HepG2 (cell line): Measurements from ENCODE around the gene TVP23A. TPM values are rescaled to one million over a fixed set of nuclear protein-coding genes. Genes with fewer than 3 reads are reported as not detected.

Experiments
- ATAC-seq: fragments of 200-7000 bp; cut with Tn5 transposase; 3 replicates; pipeline ENCODE4 v1.9.1; 2020; ENCODE audit warnings: mild to moderate bottlenecking, moderate library complexity
- Bru-seq: library from RNA; stranded (reverse); fragments of 400-500 nt; gene quantifications from one replicate; lab custom pipeline; 2021; lab: Mats Ljungman, UMichigan
- BruChase-seq, 2 experiments: library from RNA; stranded (reverse); fragments of 400-500 nt; gene quantifications; one replicate each; lab custom pipeline; 2021; lab: Mats Ljungman, UMichigan
- BruUV-seq: library from RNA; stranded (reverse); fragments of 400-500 nt; replicated peaks from 2 replicates; lab custom pipeline; 2021; lab: Mats Ljungman, UMichigan
- CTCF ChIA-PET: fragments of 300-600 bp; formaldehyde crosslinking; extraction: SDS; loops from one replicate; lab custom pipeline; 2021; ENCODE audit warnings: low total read pairs, inconsistent platforms, low intra/inter-chr PET ratio; lab: Yijun Ruan, JAX
- POLR2A ChIA-PET: fragments of 350-600 bp; sonication (Branson Sonifier 250); formaldehyde crosslinking; loops from one replicate; lab custom pipeline; 2020; ENCODE audit warnings: antibody characterized with exemption, inconsistent platforms; lab: Yijun Ruan, JAX
- DNase-seq: peaks from one replicate; pipeline ENCODE4 v3.0.0-alpha.2; 2015; ENCODE audit warnings: low spot score
- FAIRE-seq: peaks from 3 replicates; lab custom pipeline; 2011; peaks lifted over from hg19 to GRCh38; lab: Jason Lieb, UNC
- H2AFZ ChIP-seq: one replicate; pipeline ENCODE4 v1.6.1; 2011; ENCODE audit warnings: low read length, inconsistent platforms
- H3K27ac ChIP-seq: fragments of 300-600 bp; 3 replicates; pipeline ENCODE4 v1.8.0; 2011; ENCODE audit warnings: mixed run types, mild to moderate bottlenecking, mixed read lengths, low read length, inconsistent platforms; ENCODE audit not compliant: insufficient read depth; ENCODE audit errors: extremely low read length
- H3K27me3 ChIP-seq, 2 experiments: fragments of 200-600 bp in 1 of 2; 2 replicates in 1 of 2; 3 replicates in 1 of 2; pipeline versions ENCODE4 v1.6.0 to v1.8.0; 2011; ENCODE audit warnings: low read length in 2 of 2, mild to moderate bottlenecking in 2 of 2, moderate library complexity in 2 of 2, inconsistent platforms in 1 of 2; ENCODE audit not compliant: insufficient read depth in 2 of 2, control insufficient read depth in 1 of 2
- H3K36me3 ChIP-seq, 2 experiments: fragments of 200-600 bp in 1 of 2; replicated peaks in 1 of 2; 2 replicates in 1 of 2; 3 replicates in 1 of 2; pipeline versions ENCODE4 v1.5.1 to v1.8.0; 2011; ENCODE audit warnings: low read length in 2 of 2, inconsistent platforms in 1 of 2; ENCODE audit not compliant: insufficient read depth in 2 of 2, control insufficient read depth in 1 of 2
- H3K4me1 ChIP-seq: 2 replicates; pipeline ENCODE4 v1.5.1; 2012; ENCODE audit warnings: low read length, inconsistent platforms; ENCODE audit not compliant: insufficient read depth
- H3K4me2 ChIP-seq: 2 replicates; pipeline ENCODE4 v1.6.0; 2011; ENCODE audit warnings: low read depth, low read length, inconsistent platforms
- H3K4me3 ChIP-seq, 3 experiments: fragments of 200-600 bp in 1 of 3; sonication (generic), shearing (Covaris generic) in 1 of 3; replicated peaks in 1 of 3; 2 replicates each; pipeline ENCODE4 v1.5.1; 2011 to 2016; ENCODE audit warnings: low read length in 3 of 3, inconsistent platforms in 2 of 3, low read depth in 2 of 3, mild to moderate bottlenecking in 2 of 3, control low read depth in 1 of 3, mixed read lengths in 1 of 3; ENCODE audit not compliant: insufficient read depth in 1 of 3
- H3K79me2 ChIP-seq: one replicate; pipeline ENCODE4 v1.6.1; 2011; ENCODE audit warnings: low read length, inconsistent platforms; ENCODE audit not compliant: insufficient read depth
- H3K9ac ChIP-seq: 2 replicates; pipeline ENCODE4 v1.6.0; 2011; ENCODE audit warnings: mild to moderate bottlenecking, low read depth, low read length, inconsistent platforms; ENCODE audit not compliant: insufficient read depth
- H3K9me3 ChIP-seq: 2 replicates; pipeline ENCODE4 v1.5.1; 2012; ENCODE audit warnings: mild to moderate bottlenecking, low read length
- H4K20me1 ChIP-seq: 2 replicates; pipeline ENCODE4 v1.6.0; 2011; ENCODE audit warnings: inconsistent platforms, mild to moderate bottlenecking, low read length, moderate library complexity; ENCODE audit not compliant: insufficient read depth
- DNMT1 ChIP-seq: sonication (generic); formaldehyde crosslinking; IDR thresholded peaks from 2 replicates; pipeline ENCODE4 v1.5.1; 2020; ENCODE audit warnings: mild to moderate bottlenecking, missing genetic modification reagents
- HNF4A ChIP-seq: sonication (generic); formaldehyde crosslinking; IDR thresholded peaks from 2 replicates; pipeline ENCODE4 v1.4.0; 2020; ENCODE audit warnings: missing genetic modification reagents
- PCBP1 ChIP-seq: fragments of 200-400 bp; formaldehyde crosslinking; IDR thresholded peaks from 2 replicates; pipeline ENCODE4 v1.6.1; 2017; ENCODE audit warnings: mild to moderate bottlenecking, low read depth, low read length, borderline replicate concordance
- ZNF484 ChIP-seq: sonication (generic); formaldehyde crosslinking; IDR thresholded peaks from 2 replicates; pipeline ENCODE4 v1.5.1; 2020; ENCODE audit warnings: mild to moderate bottlenecking, low read depth, missing genetic modification reagents, borderline replicate concordance
- WGBS: methylation state at CpG from one replicate; pipeline ENCODE4 v1.1.6; 2017; ENCODE audit warnings: low lambda C conversion rate; 5-methylcytosine and 5-hydroxymethylcytosine counted together
- in situ Hi-C: cut with HindIII; loops from 2 replicates; pipeline ENCODE4 v1.10.0; 2017; ENCODE audit warnings: low pct_unique_long_range_greater_than_20kb; ENCODE audit not compliant: extremely low pct_ligation_motif_present
- intact Hi-C: fragments of 100-400 bp; cut with micrococcal nuclease; formaldehyde crosslinking; loops from one replicate; pipeline ENCODE4 v1.10.0; 2022; ENCODE audit not compliant: unreplicated experiment
- long read RNA-seq, 2 experiments: library from RNA in 1 of 2; library from polyadenylated mRNA in 1 of 2; stranded (forward) in 1 of 2; unstranded in 1 of 2; transcript quantifications; one replicate each; pipeline ENCODE4 v2.0.0, GENCODE V29; 2019 to 2022
- polyA minus RNA-seq, 3 experiments: library from RNA; depleted of rRNA, polyadenylated mRNA; stranded (reverse); fragments of >200 nt; gene quantifications; 2 replicates each; pipeline ENCODE4 v1.2.3, GENCODE V29; 2011; ENCODE audit warnings: low replicate concordance in 1 of 3
- polyA plus RNA-seq, 8 experiments: library from polyadenylated mRNA; depleted of rRNA in 3 of 8; stranded (reverse) in 7 of 8; unstranded in 1 of 8; fragments of >200 nt; fragmentation: Illumina TruSeq in 4 of 8; extraction: Trizol in 4 of 8; gene quantifications; 2 replicates each; pipeline versions ENCODE4 v1.2.1 to v1.2.3, GENCODE V29; 2011 to 2016; ENCODE audit warnings: low read depth in 4 of 8, missing spikeins in 1 of 8, mixed read lengths in 1 of 8; ENCODE audit not compliant: insufficient read depth in 1 of 8
- total RNA-seq, 5 experiments: library from RNA; depleted of rRNA; stranded (reverse); fragments of >200 nt; fragmentation: Illumina TruSeq; extraction: Trizol; gene quantifications; 2 replicates each; pipeline ENCODE4 v1.2.3, GENCODE V29; 2016; ENCODE audit warnings: low read depth in 1 of 5

Gene TVP23A
- total RNA-seq (2016; rRNA removed; fragmentation: Illumina TruSeq; extraction: Trizol) (not detected in 2 replicates), polyA plus RNA-seq (2011; rRNA removed) (0.01 TPM in 1 of 2 replicates, not detected in the other), polyA minus RNA-seq (2011; rRNA and poly(A)+ RNA removed; ENCODE audit: low replicate concordance) (not detected in 2 replicates), Bru-seq, nascent RNA (percentile 4 among the genes with signal in this experiment), BruChase-seq, experiment 1, labeled RNA remaining after a 6-hour chase (percentile 2 among the genes with signal in this experiment), BruChase-seq, experiment 2, labeled RNA remaining after a 2-hour chase (not detected)
- total RNA-seq (2016; cell fraction: cytosol; rRNA removed; fragmentation: Illumina TruSeq; extraction: Trizol; ENCODE audit: low read depth): not detected in 2 replicates
- total RNA-seq (2016; cell fraction: insoluble cytoplasmic fraction; rRNA removed; fragmentation: Illumina TruSeq; extraction: Trizol): 0.17 TPM in 1 of 2 replicates, not detected in the other
- not detected in 2 replicates for total RNA-seq (2016; cell fraction: membrane; rRNA removed; fragmentation: Illumina TruSeq; extraction: Trizol)
- not detected in 2 replicates for total RNA-seq (2016; cell fraction: nucleus; rRNA removed; fragmentation: Illumina TruSeq; extraction: Trizol)
- polyA plus RNA-seq (2011; cell fraction: cytosol; rRNA removed): not detected in 2 replicates
- polyA plus RNA-seq (2011; cell fraction: nucleus; rRNA removed): not detected in 2 replicates
- 0.64 TPM in 2 replicates for polyA plus RNA-seq (2012)
- not detected in 2 replicates for polyA plus RNA-seq (2016; cell fraction: cytosol; fragmentation: Illumina TruSeq; extraction: Trizol; ENCODE audit: low read depth)
- polyA plus RNA-seq (2016; cell fraction: insoluble cytoplasmic fraction; fragmentation: Illumina TruSeq; extraction: Trizol; ENCODE audit: low read depth): not detected in 2 replicates
- polyA plus RNA-seq (2016; cell fraction: membrane; fragmentation: Illumina TruSeq; extraction: Trizol; ENCODE audit: low read depth): not detected in 2 replicates
- polyA plus RNA-seq (2016; cell fraction: nucleus; fragmentation: Illumina TruSeq; extraction: Trizol; ENCODE audit: insufficient read depth, low read depth): not detected in 2 replicates
- not detected in 2 replicates for polyA minus RNA-seq (2011; cell fraction: cytosol; rRNA and poly(A)+ RNA removed)
- polyA minus RNA-seq (2011; cell fraction: nucleus; rRNA and poly(A)+ RNA removed): not detected in 2 replicates
- long read RNA-seq, experiment 1: 0 reads
- long read RNA-seq, experiment 2: 0 reads

DNA sequence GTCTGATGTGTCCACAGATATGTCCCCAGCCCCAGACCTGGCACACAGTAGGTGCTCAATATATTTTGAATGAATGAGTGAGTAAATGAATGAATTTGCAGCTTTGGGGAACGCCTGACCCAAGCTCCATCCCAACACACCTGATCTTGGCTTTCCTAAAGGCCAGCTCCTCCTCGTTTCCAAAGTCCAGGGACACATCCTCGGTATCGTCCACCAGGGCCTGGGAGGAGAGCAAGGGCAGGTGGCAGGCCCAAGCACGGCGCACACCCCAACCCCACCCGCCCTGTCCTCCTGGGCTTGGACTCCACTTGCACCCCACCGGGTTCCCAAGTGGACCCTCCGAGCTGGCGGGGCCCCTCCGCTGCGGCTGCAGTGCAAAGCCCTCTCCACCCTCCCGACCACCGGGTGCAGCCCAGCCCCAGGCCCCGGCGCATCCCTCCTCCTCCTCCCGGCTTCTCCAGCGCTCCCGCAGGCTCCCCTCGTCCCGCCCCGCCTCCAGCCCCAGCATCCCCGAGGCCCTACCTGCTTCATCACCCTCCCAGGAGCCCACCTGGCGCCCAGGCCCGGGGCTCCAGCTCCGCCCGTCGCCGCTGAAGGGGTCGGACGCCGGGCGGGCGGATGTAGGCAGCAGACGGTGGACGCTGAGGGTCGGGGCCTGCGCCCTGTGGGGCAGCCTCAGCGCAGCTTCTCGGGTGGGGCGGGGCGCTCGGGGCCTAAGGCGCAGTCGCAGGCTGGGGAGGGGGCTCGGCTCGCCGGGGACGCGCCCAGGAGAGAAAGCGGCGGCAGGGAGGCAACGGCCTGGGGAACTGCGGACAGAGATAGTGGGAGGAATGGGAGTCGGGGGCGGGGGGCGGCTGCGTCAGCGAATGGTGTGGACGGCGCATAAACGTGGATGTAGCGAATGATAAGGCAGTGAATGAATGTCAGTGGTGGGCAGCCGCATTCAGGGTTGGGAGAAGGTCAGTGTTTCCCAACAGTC is at the start of gene TVP23A:
Gene TVP23A, minus strand, starts transcription at position 832 of the 979 bp plus-strand sequence. Its CDS starts 301 bp downstream, at position 531.
- WGBS: 63% methylated on average over 62 of the region's 64 CpGs
- Histone ChIP-seq H3K27me3 (peaks cover 5 to 30% of the 10 kb centered on the region in 2 experiments), H2AFZ (no peak within 1 kb of the TSS), H3K36me3 (no peaks in the 10 kb centered on the region), H3K27ac (no peak within 1 kb of the TSS), H3K4me1 (no peaks in the 10 kb centered on the region), H3K9me3 (no peaks in the 10 kb centered on the region), H3K79me2 (no peaks in the 10 kb centered on the region), H3K4me2 (no peak within 1 kb of the TSS), H4K20me1 (no peaks in the 10 kb centered on the region), H3K4me3 (no peak within 1 kb of the TSS), H3K9ac (no peak within 1 kb of the TSS)
- ATAC-seq: peak; percentile 66
- intact Hi-C loops (no loop called here), in situ Hi-C loops (no loop called here)
- no peak for DNase-seq
- ChIA-PET CTCF (no interaction called here), POLR2A (no interaction called here)
- FAIRE-seq: peak; percentile 37
- no peak for TF ChIP-seq ZNF484 (CRISPR knock-in tag)
- TF ChIP-seq HNF4A: peak; percentile 54; the same call in 1 of the 2 replicates
- 0 out of 2 replicates have a peak, but pooled peaks have one; percentile 48 for TF ChIP-seq DNMT1
- TF ChIP-seq PCBP1: no peak
- BruUV-seq: no TSS peak
